GM21515 (cell line): ENCODE results near the gene AQP3.
"Not testable (repeated sequence)": the region's sequence is repeated elsewhere in the genome, so short reads cannot be mapped to it uniquely, and the experiment has no call there.

Experiments
- ATAC-seq: cut with Tn5 transposase; IDR thresholded peaks from one replicate; pipeline ENCODE4 v1.9.1; 2021; ENCODE audit not compliant: unreplicated experiment

Gene AQP3

GRCh38 chr9:33443464-33444154, 3.8 kb downstream of the AQP3 start:
- ATAC-seq, result no peak

- ATAC-seq, result no peak
Observed at GRCh38 chr9:33443047-33443446, 4.3 kb downstream of the AQP3 start.

- ATAC-seq, result no peak
Observed at GRCh38 chr9:33442125-33442524, 5.3 kb downstream of the AQP3 start.

GRCh38 chr9:33440609-33441008, 6.8 kb downstream of the AQP3 start:
- ATAC-seq, result no peak

- ATAC-seq, result no peak
Observed at GRCh38 chr9:33440204-33440603, 7.2 kb downstream of the AQP3 start.

GRCh38 chr9:33439731-33440130, 7.7 kb downstream of the AQP3 start:
- no peak for ATAC-seq

GRCh38 chr9:33438926-33439680, 8.3 kb downstream of the AQP3 start:
- ATAC-seq, result no peak

GRCh38 chr9:33437898-33438297, 9.5 kb downstream of the AQP3 start:
- ATAC-seq, result no peak

GRCh38 chr9:33437205-33437604, 10.2 kb downstream of the AQP3 start:
- no peak for ATAC-seq

GRCh38 chr9:33436445-33436844, 10.9 kb downstream of the AQP3 start:
- no peak for ATAC-seq

GRCh38 chr9:33435821-33436277, 11.5 kb downstream of the AQP3 start:
- ATAC-seq, result no peak

- no peak for ATAC-seq
Observed at GRCh38 chr9:33434317-33435105, 12.9 kb downstream of the AQP3 start.

GRCh38 chr9:33433871-33434270, 13.5 kb downstream of the AQP3 start:
- ATAC-seq, result no peak

GRCh38 chr9:33431420-33431819, 16.0 kb downstream of the AQP3 start:
- ATAC-seq, result no peak

GRCh38 chr9:33430942-33431341, 16.5 kb downstream of the AQP3 start:
- ATAC-seq, result no peak

GRCh38 chr9:33429256-33429985, 18.0 kb downstream of the AQP3 start:
- no peak for ATAC-seq

GRCh38 chr9:33426843-33427293, 20.5 kb downstream of the AQP3 start:
- ATAC-seq, result no peak

- no peak for ATAC-seq
Observed at GRCh38 chr9:33425128-33425533, 22.3 kb downstream of the AQP3 start.

- ATAC-seq, result not testable (repeated sequence)
Observed at GRCh38 chr9:33424492-33424891, 22.9 kb downstream of the AQP3 start.

- not testable (repeated sequence) for ATAC-seq
Observed at GRCh38 chr9:33424043-33424442, 23.4 kb downstream of the AQP3 start.
